C4-2B (cell line): Measurements from ENCODE around the gene RABGAP1.

Source experiments
- H3K27ac ChIP-seq: fragments of 450-650 bp; 2 replicates; pipeline ENCODE4 v1.5.1; 2017
- ZFX ChIP-seq: fragments of 450-650 bp; IDR thresholded peaks from 2 replicates; pipeline ENCODE4 v1.6.1; 2017
- TF ChIP-seq, protein P1 (sequence below): fragments of 450-650 bp; conservative IDR thresholded peaks from 2 replicates; pipeline ENCODE4 v1.5.1; 2017; ENCODE audit warnings: mild to moderate bottlenecking

RABGAP1 gene

DNA sequence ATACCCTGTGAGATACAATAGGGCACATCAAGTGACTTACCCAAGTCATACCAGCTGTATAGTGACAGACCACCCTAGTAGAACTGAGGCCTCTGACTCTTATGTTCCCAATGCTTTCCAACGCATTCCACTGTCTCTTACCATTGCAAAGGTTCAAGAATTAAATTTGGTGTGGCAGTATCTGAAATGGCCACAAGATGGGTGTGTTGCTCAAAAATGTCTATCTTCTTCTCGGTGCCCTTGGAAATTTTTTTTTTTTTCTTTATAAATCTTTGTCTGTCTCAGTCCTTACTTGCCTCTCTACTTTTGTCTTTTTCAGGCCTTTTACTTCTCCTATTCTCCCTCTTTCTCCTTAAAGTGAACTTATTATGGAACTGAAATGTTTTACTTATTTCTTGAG lies 141.0 kb downstream of the RABGAP1 start:
- TF ChIP-seq ZFX = no peak
- TF ChIP-seq, protein P1, sequence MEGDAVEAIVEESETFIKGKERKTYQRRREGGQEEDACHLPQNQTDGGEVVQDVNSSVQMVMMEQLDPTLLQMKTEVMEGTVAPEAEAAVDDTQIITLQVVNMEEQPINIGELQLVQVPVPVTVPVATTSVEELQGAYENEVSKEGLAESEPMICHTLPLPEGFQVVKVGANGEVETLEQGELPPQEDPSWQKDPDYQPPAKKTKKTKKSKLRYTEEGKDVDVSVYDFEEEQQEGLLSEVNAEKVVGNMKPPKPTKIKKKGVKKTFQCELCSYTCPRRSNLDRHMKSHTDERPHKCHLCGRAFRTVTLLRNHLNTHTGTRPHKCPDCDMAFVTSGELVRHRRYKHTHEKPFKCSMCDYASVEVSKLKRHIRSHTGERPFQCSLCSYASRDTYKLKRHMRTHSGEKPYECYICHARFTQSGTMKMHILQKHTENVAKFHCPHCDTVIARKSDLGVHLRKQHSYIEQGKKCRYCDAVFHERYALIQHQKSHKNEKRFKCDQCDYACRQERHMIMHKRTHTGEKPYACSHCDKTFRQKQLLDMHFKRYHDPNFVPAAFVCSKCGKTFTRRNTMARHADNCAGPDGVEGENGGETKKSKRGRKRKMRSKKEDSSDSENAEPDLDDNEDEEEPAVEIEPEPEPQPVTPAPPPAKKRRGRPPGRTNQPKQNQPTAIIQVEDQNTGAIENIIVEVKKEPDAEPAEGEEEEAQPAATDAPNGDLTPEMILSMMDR = peak; percentile 81
- H3K27ac ChIP-seq = no peak overlapping the region

DNA sequence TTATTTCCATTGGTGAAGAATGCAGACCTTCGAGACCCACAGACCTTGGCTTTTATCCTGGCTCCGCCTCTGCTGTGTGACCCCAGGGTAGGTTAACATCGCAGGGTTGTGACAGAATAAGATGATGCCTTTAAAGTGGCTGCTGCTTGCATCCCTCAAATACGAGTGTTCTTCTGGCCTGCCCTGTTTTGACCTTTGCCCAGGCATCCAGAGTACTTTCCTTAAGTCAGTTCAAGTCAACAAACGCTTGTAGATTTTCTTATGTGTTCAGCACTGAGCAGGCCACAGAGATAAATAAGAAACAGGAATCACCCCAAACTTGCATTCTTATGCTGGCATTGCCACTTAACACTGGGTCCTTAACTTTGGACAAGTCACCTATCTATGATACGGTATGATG lies 142.9 kb downstream of the RABGAP1 start:
- H3K27ac ChIP-seq = no peak overlapping the region
- TF ChIP-seq, protein P1 = no peak
- TF ChIP-seq ZFX = no peak

DNA sequence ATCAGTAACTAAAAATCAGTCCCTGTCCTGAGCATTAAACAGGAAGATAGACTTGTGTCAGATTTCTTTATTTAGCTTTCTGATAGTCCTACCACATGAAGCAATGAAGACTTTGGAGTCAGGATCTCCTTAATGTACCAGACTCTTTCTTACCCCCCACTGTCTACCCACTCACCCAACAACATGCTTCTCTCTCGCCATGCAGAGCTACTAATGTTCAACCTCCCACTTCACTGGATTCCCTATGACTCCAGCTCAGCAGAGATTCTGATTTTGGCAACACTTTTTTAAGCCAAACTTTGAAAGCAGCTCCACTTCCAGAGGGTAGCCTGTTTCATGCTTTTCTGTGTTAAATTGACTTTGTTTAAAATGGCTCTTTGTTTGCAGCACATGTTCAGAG lies 143.4 kb downstream of the RABGAP1 start:
- no peak overlapping the region for H3K27ac ChIP-seq
- TF ChIP-seq, protein P1 = no peak

DNA sequence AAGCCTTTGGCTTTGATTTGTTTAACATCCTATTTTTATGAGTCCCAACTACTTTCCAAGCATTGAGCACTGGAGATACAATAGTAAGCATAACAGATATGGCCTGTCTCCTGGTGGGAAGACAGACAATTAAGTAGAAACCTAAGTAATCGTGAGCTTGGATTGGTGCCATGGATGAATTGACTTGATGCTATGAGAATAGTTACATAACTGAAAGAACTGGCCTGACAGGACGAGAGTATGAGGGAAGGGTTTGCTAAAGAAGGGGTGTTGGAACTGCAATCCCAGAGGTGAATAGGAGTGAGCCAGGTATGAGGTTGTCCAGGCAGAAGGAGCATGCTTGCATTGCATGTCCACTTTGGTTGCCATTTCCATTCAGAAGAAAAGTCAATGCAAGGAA lies 145.1 kb downstream of the RABGAP1 start:
- no peak for TF ChIP-seq ZFX
- TF ChIP-seq, protein P1 = no peak

DNA sequence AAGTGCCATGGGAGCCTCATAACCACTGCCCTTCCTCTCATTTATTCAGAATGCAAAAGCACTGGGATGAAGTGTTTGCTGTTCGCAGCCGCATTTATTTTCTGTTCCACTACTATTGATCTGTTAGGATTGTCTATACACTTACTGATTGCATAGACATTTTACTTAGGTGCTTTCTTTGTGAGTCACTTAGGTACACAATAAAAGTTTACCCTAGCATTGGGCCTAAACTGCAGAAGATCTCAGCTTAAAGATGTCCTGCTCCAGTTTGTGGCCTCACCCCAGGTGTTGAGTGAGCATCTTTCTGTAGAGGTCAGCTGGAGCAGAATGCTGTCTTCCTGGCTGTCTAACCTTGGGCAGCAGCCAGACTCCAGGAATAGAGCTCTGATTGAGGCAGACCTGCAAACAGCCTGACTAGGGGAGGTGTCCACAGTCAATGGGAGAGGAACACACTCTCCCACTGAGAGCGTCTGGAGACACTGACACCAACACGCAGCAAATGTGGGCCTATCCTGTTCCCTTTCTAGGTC lies 146.6 kb downstream of the RABGAP1 start:
- TF ChIP-seq ZFX = no peak
- TF ChIP-seq, protein P1 = no peak
- H3K27ac ChIP-seq = no peak overlapping the region

More for the DNA sequence above, 145.1 kb downstream of the RABGAP1 start:
- H3K27ac ChIP-seq = no peak overlapping the region

DNA sequence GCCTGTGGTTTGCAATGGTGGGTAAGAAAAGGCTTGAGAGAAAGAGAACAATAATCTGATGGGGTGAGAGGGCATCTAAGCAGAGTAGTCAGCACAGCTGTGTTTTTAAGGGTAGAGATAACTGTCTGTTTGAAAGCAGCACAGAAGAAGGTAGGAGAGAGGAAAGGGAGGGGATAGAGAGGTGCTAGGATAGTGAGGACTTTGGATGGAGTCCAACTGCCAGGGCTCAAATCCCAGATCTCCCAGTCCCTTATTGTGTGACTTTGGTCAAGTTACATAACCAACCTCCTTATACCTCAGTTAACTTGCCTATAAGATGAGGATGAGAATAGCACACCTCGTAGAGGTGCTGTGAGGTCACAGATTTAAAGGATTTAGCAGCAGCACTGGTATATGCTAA lies 148.2 kb downstream of the RABGAP1 start:
- H3K27ac ChIP-seq = no peak overlapping the region; the same call in 1 of the 2 replicates
- TF ChIP-seq ZFX = no peak
- TF ChIP-seq, protein P1 = no peak

DNA sequence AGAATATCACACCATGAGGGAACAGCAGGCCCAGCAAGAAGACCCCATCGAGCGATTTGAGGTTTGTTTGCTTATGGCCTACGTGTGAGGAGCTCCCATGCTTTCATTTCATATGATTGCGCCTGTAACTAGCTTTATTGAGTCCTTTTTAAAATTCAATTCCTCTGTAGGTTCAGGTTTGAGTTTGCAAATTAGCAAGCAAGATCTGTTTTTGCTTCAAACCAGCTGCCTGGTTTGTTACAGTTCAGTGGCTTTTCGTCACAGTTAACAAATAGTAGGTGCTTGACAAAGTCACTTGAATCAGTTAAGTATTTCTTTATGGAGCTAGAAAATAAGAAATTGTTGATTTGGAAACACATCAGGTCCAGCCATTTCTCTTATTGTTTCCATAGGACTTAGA lies 149.0 kb downstream of the RABGAP1 start:
- H3K27ac ChIP-seq = no peak overlapping the region; the same call in 1 of the 2 replicates
- TF ChIP-seq, protein P1 = no peak
- TF ChIP-seq ZFX = no peak
